Upper lobe of left lung (tissue), 4 donors: ENCODE data around the gene MYLK2.

ENCODE experiments used
- EP300 ChIP-seq, 4 donors: sonication (generic); formaldehyde crosslinking; IDR thresholded peaks; one replicate each; pipeline ENCODE4 v1.5.1; 2017; ENCODE audit warnings: antibody characterized with exemption in 4 of 4, control low read depth in 2 of 4
- POLR2A ChIP-seq, 4 donors: fragments of 450-650 bp; IDR thresholded peaks; one replicate each; pipeline ENCODE4 v1.5.1; 2016 to 2017; ENCODE audit warnings: antibody characterized with exemption in 4 of 4, mild to moderate bottlenecking in 2 of 4
- TF ChIP-seq, protein P1 (sequence below), 6 experiments: fragments of 450-650 bp in 4 of 6; fragments of 200-600 bp in 2 of 6; sonication (generic) in 2 of 6; IDR thresholded peaks; one replicate each; pipeline ENCODE4 v1.5.1; 2016 to 2019; ENCODE audit warnings: antibody characterized with exemption in 6 of 6

DNA sequence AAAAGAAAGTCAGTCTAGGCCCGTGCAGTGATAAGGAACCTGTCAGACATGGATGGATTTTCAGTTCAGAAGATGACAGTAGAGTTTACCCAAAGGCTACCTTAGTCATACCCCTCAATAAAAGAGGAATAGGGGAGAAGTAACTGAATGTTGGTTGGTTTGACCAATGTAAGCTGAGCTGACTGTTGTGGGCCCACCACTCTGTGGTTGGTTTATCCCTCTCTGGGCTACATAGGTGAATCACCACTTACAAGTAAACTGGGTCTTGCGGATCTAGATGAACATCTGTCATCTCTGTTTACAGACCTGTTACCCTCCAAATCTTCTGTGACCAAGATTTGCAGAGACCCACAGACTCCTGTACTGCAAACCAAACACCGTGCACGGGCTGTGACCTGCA is 37.2 kb upstream of the MYLK2 start:
- TF ChIP-seq POLR2A (IDR thresholded peaks at IDR 0.05) (no peak), EP300 (IDR thresholded peaks at IDR 0.05) (no peak)
- TF ChIP-seq, protein P1, sequence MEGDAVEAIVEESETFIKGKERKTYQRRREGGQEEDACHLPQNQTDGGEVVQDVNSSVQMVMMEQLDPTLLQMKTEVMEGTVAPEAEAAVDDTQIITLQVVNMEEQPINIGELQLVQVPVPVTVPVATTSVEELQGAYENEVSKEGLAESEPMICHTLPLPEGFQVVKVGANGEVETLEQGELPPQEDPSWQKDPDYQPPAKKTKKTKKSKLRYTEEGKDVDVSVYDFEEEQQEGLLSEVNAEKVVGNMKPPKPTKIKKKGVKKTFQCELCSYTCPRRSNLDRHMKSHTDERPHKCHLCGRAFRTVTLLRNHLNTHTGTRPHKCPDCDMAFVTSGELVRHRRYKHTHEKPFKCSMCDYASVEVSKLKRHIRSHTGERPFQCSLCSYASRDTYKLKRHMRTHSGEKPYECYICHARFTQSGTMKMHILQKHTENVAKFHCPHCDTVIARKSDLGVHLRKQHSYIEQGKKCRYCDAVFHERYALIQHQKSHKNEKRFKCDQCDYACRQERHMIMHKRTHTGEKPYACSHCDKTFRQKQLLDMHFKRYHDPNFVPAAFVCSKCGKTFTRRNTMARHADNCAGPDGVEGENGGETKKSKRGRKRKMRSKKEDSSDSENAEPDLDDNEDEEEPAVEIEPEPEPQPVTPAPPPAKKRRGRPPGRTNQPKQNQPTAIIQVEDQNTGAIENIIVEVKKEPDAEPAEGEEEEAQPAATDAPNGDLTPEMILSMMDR (IDR thresholded peaks at IDR 0.05) = no peak
